HepG2 (cell line): Measurements from ENCODE around the gene MGAT2. TPM values are rescaled to one million over a fixed set of nuclear protein-coding genes. Genes with fewer than 3 reads are reported as not detected.

Experiments used
- ATAC-seq: fragments of 200-7000 bp; cut with Tn5 transposase; 3 replicates; pipeline ENCODE4 v1.9.1; 2020; ENCODE audit warnings: mild to moderate bottlenecking, moderate library complexity
- Bru-seq: library from RNA; stranded (reverse); fragments of 400-500 nt; gene quantifications from one replicate; lab custom pipeline; 2021; lab: Mats Ljungman, UMichigan
- BruChase-seq, 2 experiments: library from RNA; stranded (reverse); fragments of 400-500 nt; gene quantifications; one replicate each; lab custom pipeline; 2021; lab: Mats Ljungman, UMichigan
- BruUV-seq: library from RNA; stranded (reverse); fragments of 400-500 nt; replicated peaks from 2 replicates; lab custom pipeline; 2021; lab: Mats Ljungman, UMichigan
- CTCF ChIA-PET: fragments of 300-600 bp; formaldehyde crosslinking; extraction: SDS; loops from one replicate; lab custom pipeline; 2021; ENCODE audit warnings: low total read pairs, inconsistent platforms, low intra/inter-chr PET ratio; lab: Yijun Ruan, JAX
- POLR2A ChIA-PET: fragments of 350-600 bp; sonication (Branson Sonifier 250); formaldehyde crosslinking; loops from one replicate; lab custom pipeline; 2020; ENCODE audit warnings: antibody characterized with exemption, inconsistent platforms; lab: Yijun Ruan, JAX
- DNase-seq: peaks from one replicate; pipeline ENCODE4 v3.0.0-alpha.2; 2015; ENCODE audit warnings: low spot score
- FAIRE-seq: peaks from 3 replicates; lab custom pipeline; 2011; peaks lifted over from hg19 to GRCh38; lab: Jason Lieb, UNC
- H2AFZ ChIP-seq: one replicate; pipeline ENCODE4 v1.6.1; 2011; ENCODE audit warnings: low read length, inconsistent platforms
- H3K27ac ChIP-seq: fragments of 300-600 bp; 3 replicates; pipeline ENCODE4 v1.8.0; 2011; ENCODE audit warnings: mixed run types, mild to moderate bottlenecking, mixed read lengths, low read length, inconsistent platforms; ENCODE audit not compliant: insufficient read depth; ENCODE audit errors: extremely low read length
- H3K27me3 ChIP-seq, 2 experiments: fragments of 200-600 bp in 1 of 2; 2 replicates in 1 of 2; 3 replicates in 1 of 2; pipeline versions ENCODE4 v1.6.0 to v1.8.0; 2011; ENCODE audit warnings: low read length in 2 of 2, mild to moderate bottlenecking in 2 of 2, moderate library complexity in 2 of 2, inconsistent platforms in 1 of 2; ENCODE audit not compliant: insufficient read depth in 2 of 2, control insufficient read depth in 1 of 2
- H3K36me3 ChIP-seq, 2 experiments: fragments of 200-600 bp in 1 of 2; replicated peaks in 1 of 2; 2 replicates in 1 of 2; 3 replicates in 1 of 2; pipeline versions ENCODE4 v1.5.1 to v1.8.0; 2011; ENCODE audit warnings: low read length in 2 of 2, inconsistent platforms in 1 of 2; ENCODE audit not compliant: insufficient read depth in 2 of 2, control insufficient read depth in 1 of 2
- H3K4me1 ChIP-seq: 2 replicates; pipeline ENCODE4 v1.5.1; 2012; ENCODE audit warnings: low read length, inconsistent platforms; ENCODE audit not compliant: insufficient read depth
- H3K4me2 ChIP-seq: 2 replicates; pipeline ENCODE4 v1.6.0; 2011; ENCODE audit warnings: low read depth, low read length, inconsistent platforms
- H3K4me3 ChIP-seq, 3 experiments: fragments of 200-600 bp in 1 of 3; sonication (generic), shearing (Covaris generic) in 1 of 3; replicated peaks in 1 of 3; 2 replicates each; pipeline ENCODE4 v1.5.1; 2011 to 2016; ENCODE audit warnings: low read length in 3 of 3, inconsistent platforms in 2 of 3, low read depth in 2 of 3, mild to moderate bottlenecking in 2 of 3, control low read depth in 1 of 3, mixed read lengths in 1 of 3; ENCODE audit not compliant: insufficient read depth in 1 of 3
- H3K79me2 ChIP-seq: one replicate; pipeline ENCODE4 v1.6.1; 2011; ENCODE audit warnings: low read length, inconsistent platforms; ENCODE audit not compliant: insufficient read depth
- H3K9ac ChIP-seq: 2 replicates; pipeline ENCODE4 v1.6.0; 2011; ENCODE audit warnings: mild to moderate bottlenecking, low read depth, low read length, inconsistent platforms; ENCODE audit not compliant: insufficient read depth
- H3K9me3 ChIP-seq: 2 replicates; pipeline ENCODE4 v1.5.1; 2012; ENCODE audit warnings: mild to moderate bottlenecking, low read length
- H4K20me1 ChIP-seq: 2 replicates; pipeline ENCODE4 v1.6.0; 2011; ENCODE audit warnings: inconsistent platforms, mild to moderate bottlenecking, low read length, moderate library complexity; ENCODE audit not compliant: insufficient read depth
- MZF1 ChIP-seq: sonication (generic); formaldehyde crosslinking; IDR thresholded peaks from 2 replicates; pipeline ENCODE4 v1.8.1; 2023; ENCODE audit warnings: mild to moderate bottlenecking, missing genetic modification reagents, borderline replicate concordance
- NFE2L1 ChIP-seq: sonication (generic); formaldehyde crosslinking; IDR thresholded peaks from 2 replicates; pipeline ENCODE4 v1.4.0; 2020; ENCODE audit warnings: missing genetic modification reagents, mild to moderate bottlenecking, borderline replicate concordance
- PAWR ChIP-seq: sonication (generic); formaldehyde crosslinking; IDR thresholded peaks from 2 replicates; pipeline ENCODE4 v1.4.0; 2020; ENCODE audit warnings: missing genetic modification reagents, mild to moderate bottlenecking, borderline replicate concordance
- SIN3A ChIP-seq: IDR thresholded peaks from 2 replicates; pipeline ENCODE4 v1.6.1; 2011; ENCODE audit warnings: low read depth, mild to moderate bottlenecking, control low read depth, low read length, borderline replicate concordance
- SMAD9 ChIP-seq: sonication (generic); formaldehyde crosslinking; IDR thresholded peaks from 2 replicates; pipeline ENCODE4 v1.5.1; 2020; ENCODE audit warnings: mild to moderate bottlenecking, missing genetic modification reagents
- WIZ ChIP-seq: sonication (generic); formaldehyde crosslinking; IDR thresholded peaks from 2 replicates; pipeline ENCODE4 v1.5.1; 2020; ENCODE audit warnings: mild to moderate bottlenecking, missing genetic modification reagents
- ZBTB42 ChIP-seq: sonication (generic); formaldehyde crosslinking; IDR thresholded peaks from 2 replicates; pipeline ENCODE4 v1.5.0; 2020; ENCODE audit warnings: mild to moderate bottlenecking, missing genetic modification reagents
- ZNF234 ChIP-seq: sonication (generic); formaldehyde crosslinking; conservative IDR thresholded peaks from 2 replicates; pipeline ENCODE4 v1.5.1; 2020; ENCODE audit warnings: mild to moderate bottlenecking, missing genetic modification reagents
- ZNF432 ChIP-seq: sonication (generic); formaldehyde crosslinking; IDR thresholded peaks from 2 replicates; pipeline ENCODE4 v1.5.0; 2020; ENCODE audit warnings: missing genetic modification reagents, mild to moderate bottlenecking, borderline replicate concordance
- ZNF607 ChIP-seq: sonication (generic); formaldehyde crosslinking; IDR thresholded peaks from 2 replicates; pipeline ENCODE4 v1.5.1; 2020; ENCODE audit warnings: missing genetic modification reagents, mild to moderate bottlenecking, borderline replicate concordance
- WGBS: methylation state at CpG from one replicate; pipeline ENCODE4 v1.1.6; 2017; ENCODE audit warnings: low lambda C conversion rate; 5-methylcytosine and 5-hydroxymethylcytosine counted together
- in situ Hi-C: cut with HindIII; loops from 2 replicates; pipeline ENCODE4 v1.10.0; 2017; ENCODE audit warnings: low pct_unique_long_range_greater_than_20kb; ENCODE audit not compliant: extremely low pct_ligation_motif_present
- intact Hi-C: fragments of 100-400 bp; cut with micrococcal nuclease; formaldehyde crosslinking; loops from one replicate; pipeline ENCODE4 v1.10.0; 2022; ENCODE audit not compliant: unreplicated experiment
- long read RNA-seq, 2 experiments: library from RNA in 1 of 2; library from polyadenylated mRNA in 1 of 2; stranded (forward) in 1 of 2; unstranded in 1 of 2; transcript quantifications; one replicate each; pipeline ENCODE4 v2.0.0, GENCODE V29; 2019 to 2022
- polyA minus RNA-seq, 3 experiments: library from RNA; depleted of rRNA, polyadenylated mRNA; stranded (reverse); fragments of >200 nt; gene quantifications; 2 replicates each; pipeline ENCODE4 v1.2.3, GENCODE V29; 2011; ENCODE audit warnings: low replicate concordance in 1 of 3
- polyA plus RNA-seq, 8 experiments: library from polyadenylated mRNA; depleted of rRNA in 3 of 8; stranded (reverse) in 7 of 8; unstranded in 1 of 8; fragments of >200 nt; fragmentation: Illumina TruSeq in 4 of 8; extraction: Trizol in 4 of 8; gene quantifications; 2 replicates each; pipeline versions ENCODE4 v1.2.1 to v1.2.3, GENCODE V29; 2011 to 2016; ENCODE audit warnings: low read depth in 4 of 8, missing spikeins in 1 of 8, mixed read lengths in 1 of 8; ENCODE audit not compliant: insufficient read depth in 1 of 8
- total RNA-seq, 5 experiments: library from RNA; depleted of rRNA; stranded (reverse); fragments of >200 nt; fragmentation: Illumina TruSeq; extraction: Trizol; gene quantifications; 2 replicates each; pipeline ENCODE4 v1.2.3, GENCODE V29; 2016; ENCODE audit warnings: low read depth in 1 of 5
- TF ChIP-seq, protein P1 (sequence below): sonication (generic); formaldehyde crosslinking; IDR thresholded peaks from 2 replicates; pipeline ENCODE4 v1.4.0; 2020; ENCODE audit warnings: missing genetic modification reagents

MGAT2 gene
- total RNA-seq (2016; rRNA removed; fragmentation: Illumina TruSeq; extraction: Trizol), result 47.2 and 51.9 TPM in 2 replicates
- total RNA-seq (2016; cell fraction: cytosol; rRNA removed; fragmentation: Illumina TruSeq; extraction: Trizol; ENCODE audit: low read depth), result 11.1 and 14.0 TPM in 2 replicates
- 50.9 and 51.9 TPM in 2 replicates for total RNA-seq (2016; cell fraction: insoluble cytoplasmic fraction; rRNA removed; fragmentation: Illumina TruSeq; extraction: Trizol)
- 47.8 and 48.8 TPM in 2 replicates for total RNA-seq (2016; cell fraction: membrane; rRNA removed; fragmentation: Illumina TruSeq; extraction: Trizol)
- total RNA-seq (2016; cell fraction: nucleus; rRNA removed; fragmentation: Illumina TruSeq; extraction: Trizol), result 35.6 and 35.7 TPM in 2 replicates
- 12.4 and 12.9 TPM in 2 replicates for polyA plus RNA-seq (2011; rRNA removed)
- 11.6 and 13.5 TPM in 2 replicates for polyA plus RNA-seq (2011; cell fraction: cytosol; rRNA removed)
- 4.6 and 5.3 TPM in 2 replicates for polyA plus RNA-seq (2011; cell fraction: nucleus; rRNA removed)
- 4.2 and 5.5 TPM in 2 replicates for polyA plus RNA-seq (2012)
- 9.6 and 11.4 TPM in 2 replicates for polyA plus RNA-seq (2016; cell fraction: cytosol; fragmentation: Illumina TruSeq; extraction: Trizol; ENCODE audit: low read depth)
- polyA plus RNA-seq (2016; cell fraction: insoluble cytoplasmic fraction; fragmentation: Illumina TruSeq; extraction: Trizol; ENCODE audit: low read depth), result 42.7 and 53.6 TPM in 2 replicates
- polyA plus RNA-seq (2016; cell fraction: membrane; fragmentation: Illumina TruSeq; extraction: Trizol; ENCODE audit: low read depth), result 30.4 and 34.7 TPM in 2 replicates
- polyA plus RNA-seq (2016; cell fraction: nucleus; fragmentation: Illumina TruSeq; extraction: Trizol; ENCODE audit: insufficient read depth, low read depth), result 41.5 and 42.4 TPM in 2 replicates
- polyA minus RNA-seq (2011; rRNA and poly(A)+ RNA removed; ENCODE audit: low replicate concordance), result 13.7 and 21.0 TPM in 2 replicates
- 14.9 and 15.9 TPM in 2 replicates for polyA minus RNA-seq (2011; cell fraction: cytosol; rRNA and poly(A)+ RNA removed)
- 10.3 and 10.8 TPM in 2 replicates for polyA minus RNA-seq (2011; cell fraction: nucleus; rRNA and poly(A)+ RNA removed)
- Bru-seq, nascent RNA, result percentile 94 among the genes with signal in this experiment
- BruChase-seq, experiment 1, labeled RNA remaining after a 6-hour chase, result percentile 98 among the genes with signal in this experiment
- BruChase-seq, experiment 2, labeled RNA remaining after a 2-hour chase, result percentile 99 among the genes with signal in this experiment
- long read RNA-seq, experiment 1, transcript MGAT2-201 (1 exons, 2,687 nt), result major isoform, 13 of 13 reads
- long read RNA-seq, experiment 1, partial matches to known transcripts, result 0 of 13 reads
- long read RNA-seq, experiment 1, other reads (novel, unspliced or antisense), result 0 of 13 reads
- long read RNA-seq, experiment 2, transcript MGAT2-201 (1 exons, 2,687 nt), result major isoform, 56 of 56 reads
- long read RNA-seq, experiment 2, partial matches to known transcripts, result 0 of 56 reads
- long read RNA-seq, experiment 2, other reads (novel, unspliced or antisense), result 0 of 56 reads

GRCh38 chr14:49620182-49621113 is at the start of gene MGAT2, which contains the start of gene RPL36AL:
Gene MGAT2 (plus strand): TSS chr14:49620799. CDS start chr14:49621269, 470 bp downstream.
Gene RPL36AL (minus strand): TSS chr14:49620626. CDS start chr14:49619104, 1,522 bp downstream.
- H3K27ac ChIP-seq, result peak within 1 kb of the TSS; percentile 94
- peak within 1 kb of the TSS; percentile 81 to 92 (median 92) for H3K4me3 ChIP-seq
- H3K9me3 ChIP-seq, result no peaks in the 10 kb centered on the region
- peak within 1 kb of the TSS; percentile 95 for H3K4me2 ChIP-seq
- under 1% methylated on average over 32 of the region's 85 CpGs for WGBS
- ATAC-seq (peak; percentile 97), DNase-seq (peak; percentile 95), FAIRE-seq (no peak)
- H3K36me3 ChIP-seq, result peaks cover 0 to 14% of the 10 kb centered on the region in 2 experiments; a peak in 2 of 5 replicates
- peaks cover 62% of the 10 kb centered on the region for H3K4me1 ChIP-seq
- POLR2A ChIA-PET, result interaction anchor here (0.6 to 3.4 kb wide), 26 partner anchors 8 to 242 kb away, joined by 3 to 65 read pairs (median 6); partner anchors contain the start of genes DNAAF2, KLHDC2, LRR1 and NEMF
- no peaks in the 10 kb centered on the region; a peak in 1 of 5 replicates for H3K27me3 ChIP-seq
- no peak within 1 kb of the TSS for H2AFZ ChIP-seq
- H3K9ac ChIP-seq, result peak within 1 kb of the TSS; percentile 96
- in situ Hi-C loops, result no loop called here
- peaks cover 12% of the 10 kb centered on the region for H4K20me1 ChIP-seq
- H3K79me2 ChIP-seq, result peaks cover 58% of the 10 kb centered on the region
- BruUV-seq, result no TSS peak
- intact Hi-C loops, result loop anchor here (2.0 kb wide), 2 partner anchors 24 to 34 kb away; partner anchors contain the start of gene RPS29
- CTCF ChIA-PET, result interaction anchor here (1.0 kb wide), 1 partner anchor 14 kb away, joined by 3 read pairs; no protein-coding TSS in a partner anchor
- 0 out of 2 replicates have a peak, but pooled peaks have one; percentile 29 for TF ChIP-seq ZNF607 (CRISPR knock-in tag)
- no peak for TF ChIP-seq NFE2L1 (CRISPR knock-in tag)
- TF ChIP-seq MZF1, result no peak
- no peak for TF ChIP-seq PAWR (CRISPR knock-in tag)
- 0 out of 2 replicates have a peak, but pooled peaks have one; percentile 79 for TF ChIP-seq SMAD9 (CRISPR knock-in tag)
- 0 out of 2 replicates have a peak, but pooled peaks have one; percentile 32 for TF ChIP-seq ZBTB42 (CRISPR knock-in tag)
- no peak for TF ChIP-seq ZNF432 (CRISPR knock-in tag)
- TF ChIP-seq, protein P1, sequence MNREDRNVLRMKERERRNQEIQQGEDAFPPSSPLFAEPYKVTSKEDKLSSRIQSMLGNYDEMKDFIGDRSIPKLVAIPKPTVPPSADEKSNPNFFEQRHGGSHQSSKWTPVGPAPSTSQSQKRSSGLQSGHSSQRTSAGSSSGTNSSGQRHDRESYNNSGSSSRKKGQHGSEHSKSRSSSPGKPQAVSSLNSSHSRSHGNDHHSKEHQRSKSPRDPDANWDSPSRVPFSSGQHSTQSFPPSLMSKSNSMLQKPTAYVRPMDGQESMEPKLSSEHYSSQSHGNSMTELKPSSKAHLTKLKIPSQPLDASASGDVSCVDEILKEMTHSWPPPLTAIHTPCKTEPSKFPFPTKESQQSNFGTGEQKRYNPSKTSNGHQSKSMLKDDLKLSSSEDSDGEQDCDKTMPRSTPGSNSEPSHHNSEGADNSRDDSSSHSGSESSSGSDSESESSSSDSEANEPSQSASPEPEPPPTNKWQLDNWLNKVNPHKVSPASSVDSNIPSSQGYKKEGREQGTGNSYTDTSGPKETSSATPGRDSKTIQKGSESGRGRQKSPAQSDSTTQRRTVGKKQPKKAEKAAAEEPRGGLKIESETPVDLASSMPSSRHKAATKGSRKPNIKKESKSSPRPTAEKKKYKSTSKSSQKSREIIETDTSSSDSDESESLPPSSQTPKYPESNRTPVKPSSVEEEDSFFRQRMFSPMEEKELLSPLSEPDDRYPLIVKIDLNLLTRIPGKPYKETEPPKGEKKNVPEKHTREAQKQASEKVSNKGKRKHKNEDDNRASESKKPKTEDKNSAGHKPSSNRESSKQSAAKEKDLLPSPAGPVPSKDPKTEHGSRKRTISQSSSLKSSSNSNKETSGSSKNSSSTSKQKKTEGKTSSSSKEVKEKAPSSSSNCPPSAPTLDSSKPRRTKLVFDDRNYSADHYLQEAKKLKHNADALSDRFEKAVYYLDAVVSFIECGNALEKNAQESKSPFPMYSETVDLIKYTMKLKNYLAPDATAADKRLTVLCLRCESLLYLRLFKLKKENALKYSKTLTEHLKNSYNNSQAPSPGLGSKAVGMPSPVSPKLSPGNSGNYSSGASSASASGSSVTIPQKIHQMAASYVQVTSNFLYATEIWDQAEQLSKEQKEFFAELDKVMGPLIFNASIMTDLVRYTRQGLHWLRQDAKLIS (CRISPR knock-in tag), result 0 out of 2 replicates have a peak, but pooled peaks have one; percentile 64
- 0 out of 2 replicates have a peak, but pooled peaks have one; percentile 40 for TF ChIP-seq WIZ
- TF ChIP-seq SIN3A, result peak; percentile 75; the same call in 1 of the 2 replicates
- peak; percentile 78; the same call in 1 of the 2 replicates for TF ChIP-seq ZNF234 (CRISPR knock-in tag)
